NCI-H1694 treated with DMSO at 0.1 percent for 48 hours (cell line): ENCODE data around the gene EIF3K.

Source experiments
- DNase-seq: peaks from one replicate; lab custom pipeline; 2025; lab: John Stamatoyannopoulos, UW

The EIF3K gene

DNA sequence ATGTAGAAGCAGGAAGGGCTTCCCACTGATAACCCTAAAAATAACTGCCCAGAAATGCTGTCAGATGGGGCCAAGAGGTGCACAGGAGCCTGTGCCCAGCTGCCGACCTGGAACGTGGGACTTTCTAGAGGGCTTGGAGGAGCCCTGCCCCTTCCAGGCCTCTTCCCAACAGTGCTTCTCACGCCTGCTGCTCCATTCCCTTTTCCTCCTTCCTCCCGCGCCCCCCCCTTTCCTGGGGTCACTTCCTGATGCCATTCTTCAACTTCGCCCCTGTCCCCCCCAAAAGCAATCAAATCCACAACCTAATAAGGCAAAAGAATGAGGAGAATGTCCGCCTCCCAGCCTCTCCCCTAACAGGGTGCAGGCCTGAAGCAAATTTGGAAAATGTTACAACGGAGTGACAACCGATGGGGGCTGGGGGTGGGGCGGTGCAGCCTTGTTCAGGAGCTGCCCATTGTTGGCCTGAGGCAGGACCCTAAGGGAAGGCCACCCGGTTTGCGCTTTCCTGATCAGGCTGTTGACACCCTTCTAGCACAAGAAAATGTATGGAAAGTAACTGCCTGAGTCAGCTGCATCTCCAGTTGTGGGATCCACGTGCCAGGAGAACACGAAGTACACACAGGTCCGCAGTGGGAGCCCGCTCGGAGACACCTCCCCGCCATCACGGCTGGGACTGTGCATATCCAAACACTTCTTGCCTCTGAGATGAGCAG is 47.1 kb downstream of the EIF3K start:
- no peak for DNase-seq

DNA sequence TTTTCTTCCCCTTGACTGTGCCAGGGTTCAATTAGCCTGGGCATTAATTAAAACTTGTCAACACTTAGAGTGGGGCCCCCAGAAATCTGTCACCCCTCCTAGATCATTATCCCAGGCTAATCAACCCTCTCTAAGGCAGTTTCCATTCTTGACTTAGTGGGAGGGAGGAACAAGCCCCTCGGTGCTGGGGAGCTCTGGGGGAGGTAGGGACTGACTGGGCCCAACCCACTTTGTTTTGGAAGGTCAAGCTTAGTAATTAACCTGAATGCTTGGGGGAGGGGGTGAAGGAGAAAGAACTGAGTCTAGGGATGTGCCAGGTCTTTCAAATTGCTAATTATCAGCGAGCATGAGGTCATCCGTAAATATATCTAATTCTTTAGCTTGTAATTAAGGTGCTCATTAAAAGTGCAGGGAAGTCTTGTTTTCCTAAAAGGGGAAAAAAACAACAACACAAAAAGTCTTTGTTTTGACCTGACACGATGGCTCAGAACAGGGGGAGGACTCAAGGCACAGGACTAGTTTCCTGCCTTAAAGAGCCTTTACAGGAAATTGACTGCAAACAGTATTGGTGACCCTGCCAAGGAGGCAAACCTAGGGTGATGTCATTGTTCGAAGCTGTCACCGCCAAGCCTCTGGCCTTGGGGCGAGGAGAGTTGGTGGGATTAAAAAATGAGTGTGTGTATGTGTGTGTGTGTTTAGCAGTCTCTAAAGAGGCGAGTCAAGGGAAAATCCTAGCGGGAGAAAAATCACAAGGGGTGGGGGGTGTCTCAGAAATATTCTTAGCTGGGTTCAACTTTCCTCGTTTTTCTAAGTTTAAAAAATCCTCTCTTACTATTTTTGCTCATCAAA is 47.9 kb downstream of the EIF3K start:
- no peak for DNase-seq

DNA sequence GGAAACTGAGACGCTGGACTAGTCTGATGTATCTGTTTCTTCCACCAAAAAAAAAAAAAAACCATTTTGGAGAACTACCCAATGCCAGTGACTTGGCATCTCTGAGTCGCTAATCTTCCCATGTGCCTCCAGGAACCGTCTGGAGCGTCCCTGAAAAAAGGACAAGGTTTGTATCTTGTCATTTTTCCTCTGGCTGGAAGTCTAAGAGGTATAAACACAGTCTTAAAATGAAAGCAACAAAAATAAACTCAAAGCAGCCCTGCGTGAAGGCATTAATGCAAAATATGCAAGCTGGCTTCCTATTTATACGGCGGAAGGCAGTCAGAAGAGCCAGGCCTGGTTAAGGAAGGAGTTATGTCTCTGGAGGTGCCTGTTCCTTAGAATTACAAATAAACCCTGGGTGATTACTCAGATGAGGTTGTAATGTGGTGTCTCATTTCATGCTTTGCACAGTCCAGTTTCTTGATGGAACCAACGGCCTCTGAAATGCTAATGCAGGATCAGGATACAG is 48.7 kb downstream of the EIF3K start:
- DNase-seq: no peak

DNA sequence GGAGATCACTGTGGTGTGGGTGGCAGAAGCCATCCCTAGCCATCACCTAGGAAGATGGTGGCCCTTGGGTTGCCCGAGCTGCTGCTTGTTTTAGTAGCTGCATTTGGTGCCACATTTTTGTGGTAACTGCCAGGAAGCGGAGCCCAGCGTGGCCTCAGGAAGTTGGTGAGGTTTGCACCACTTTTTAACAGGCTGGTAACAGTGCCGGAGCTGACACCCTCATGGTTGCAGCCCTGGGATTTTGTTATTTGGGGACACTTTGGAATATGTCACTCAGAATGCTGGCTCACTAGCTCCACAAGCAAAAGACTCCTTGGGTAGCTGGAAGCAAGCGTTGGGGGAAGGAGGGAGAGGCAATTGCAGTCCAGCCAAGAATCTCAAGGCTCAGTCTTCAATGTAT is 50.6 kb downstream of the EIF3K start:
- no peak for DNase-seq

DNA sequence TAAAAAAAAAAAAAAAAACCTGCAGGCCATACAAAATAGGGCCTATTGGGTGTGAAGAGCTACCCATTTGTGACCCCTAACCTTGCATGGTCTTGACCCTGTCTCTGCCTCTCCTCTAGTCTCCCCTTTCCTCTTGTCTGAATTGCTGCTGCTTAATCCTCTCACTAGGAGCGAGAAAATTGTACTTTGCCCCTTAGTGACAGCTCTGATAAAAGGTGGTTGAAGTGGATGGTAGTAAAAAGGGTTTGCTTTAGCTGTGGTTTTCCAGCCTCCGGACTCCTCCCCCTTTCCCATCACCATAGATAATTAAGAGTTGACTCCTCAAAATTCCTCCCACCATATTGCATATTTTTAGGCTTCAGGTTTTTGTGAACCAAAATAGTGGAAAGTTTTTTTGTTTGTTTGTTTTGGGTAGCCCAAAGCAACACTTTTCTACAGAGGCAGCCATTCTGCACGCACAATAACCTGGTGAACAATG is 52.0 kb downstream of the EIF3K start:
- DNase-seq: no peak

DNA sequence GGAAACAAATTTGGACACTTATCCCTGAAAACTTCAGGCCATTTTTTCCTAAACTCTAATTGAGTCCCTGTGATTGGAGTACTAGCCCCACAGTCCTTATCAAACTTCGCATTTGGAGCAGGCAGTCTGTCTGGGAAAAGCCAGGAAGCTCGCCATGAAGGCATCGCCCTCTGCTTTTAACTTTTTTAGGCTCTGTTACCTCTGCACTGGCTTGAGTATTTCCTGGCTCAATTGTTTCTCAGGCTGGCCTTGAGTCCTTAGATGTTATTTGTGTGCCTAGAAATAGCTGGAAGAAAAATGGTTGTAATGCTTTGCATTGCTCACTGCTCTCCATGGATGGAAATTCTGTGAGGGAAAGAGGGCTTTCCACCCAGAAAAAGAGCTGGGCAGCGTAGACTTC is 52.7 kb downstream of the EIF3K start:
- no peak for DNase-seq

DNA sequence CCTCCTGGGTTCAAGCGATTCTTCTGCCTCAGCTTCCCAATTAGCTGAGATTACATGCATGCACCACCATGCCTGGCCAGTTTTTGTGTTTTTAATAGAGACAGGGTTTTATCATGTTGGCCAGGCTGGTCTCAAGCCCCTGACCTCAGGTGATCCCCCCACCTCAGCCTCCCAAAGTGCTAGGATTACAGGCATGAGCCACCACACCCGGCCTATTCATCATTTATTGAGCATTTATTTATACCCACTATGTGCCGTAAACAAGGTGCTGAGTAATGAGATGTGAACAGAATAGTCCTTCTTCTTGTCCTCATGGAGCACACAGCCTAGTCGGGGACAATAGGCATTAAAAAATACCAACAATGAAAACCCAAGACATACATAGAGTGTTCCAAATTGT is 54.0 kb downstream of the EIF3K start:
- DNase-seq: no peak

DNA sequence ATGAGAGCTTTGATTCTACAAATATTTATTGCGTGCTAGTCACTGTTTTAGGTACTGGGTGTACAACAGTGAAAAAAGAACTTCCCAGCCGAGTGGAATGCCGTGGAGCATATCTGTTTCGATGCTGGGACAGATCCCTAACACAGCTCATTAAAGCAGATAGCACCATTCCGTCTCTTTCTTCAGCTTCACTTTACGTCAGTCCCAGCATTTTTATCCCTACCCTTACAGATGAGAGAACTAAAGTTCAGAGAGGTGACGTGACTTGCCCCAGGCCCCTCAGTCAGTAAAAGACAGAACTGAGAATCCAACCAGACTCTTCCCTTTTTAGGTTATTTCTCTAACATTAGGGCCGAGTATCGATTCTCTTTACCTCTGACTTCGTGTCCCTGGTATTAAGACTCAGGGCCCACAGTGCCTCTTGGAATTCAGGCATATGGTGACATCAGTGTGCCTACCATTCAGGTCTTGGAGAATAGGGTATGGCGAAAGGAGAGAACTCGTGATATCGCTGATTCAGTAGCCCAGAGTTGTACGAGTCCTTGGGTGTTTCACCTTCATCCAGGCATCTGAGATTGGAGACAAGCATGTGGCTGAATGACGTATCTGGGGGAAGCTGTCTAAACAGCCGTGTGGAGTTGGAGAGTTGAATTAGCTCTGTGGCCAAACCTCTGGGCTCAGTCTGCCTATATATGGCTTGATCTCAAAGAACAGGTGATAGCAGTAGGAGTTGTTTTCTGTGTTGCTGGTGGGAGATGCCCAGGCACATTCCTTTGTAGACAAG is 55.6 kb downstream of the EIF3K start:
- no peak for DNase-seq

DNA sequence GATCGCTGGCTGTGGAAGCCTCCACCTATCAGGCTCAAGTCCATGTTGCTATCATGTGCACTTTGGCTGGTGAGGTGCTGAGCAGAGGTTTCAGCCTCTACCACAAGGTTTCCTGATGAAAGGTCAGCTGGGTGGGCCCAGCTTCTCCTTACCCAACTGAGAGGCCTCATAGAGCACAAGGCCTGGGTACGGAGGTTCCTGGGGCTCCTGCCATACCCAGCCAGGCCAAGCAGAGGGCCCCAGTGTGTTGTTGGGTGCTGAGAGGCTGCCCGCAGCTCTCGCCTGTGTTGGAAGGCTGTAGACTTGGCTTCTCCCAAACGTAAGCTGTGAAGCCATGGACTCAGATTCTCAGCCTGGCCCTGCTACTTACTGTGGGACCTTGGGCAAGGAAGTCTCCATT is 56.6 kb downstream of the EIF3K start:
- no peak for DNase-seq

DNA sequence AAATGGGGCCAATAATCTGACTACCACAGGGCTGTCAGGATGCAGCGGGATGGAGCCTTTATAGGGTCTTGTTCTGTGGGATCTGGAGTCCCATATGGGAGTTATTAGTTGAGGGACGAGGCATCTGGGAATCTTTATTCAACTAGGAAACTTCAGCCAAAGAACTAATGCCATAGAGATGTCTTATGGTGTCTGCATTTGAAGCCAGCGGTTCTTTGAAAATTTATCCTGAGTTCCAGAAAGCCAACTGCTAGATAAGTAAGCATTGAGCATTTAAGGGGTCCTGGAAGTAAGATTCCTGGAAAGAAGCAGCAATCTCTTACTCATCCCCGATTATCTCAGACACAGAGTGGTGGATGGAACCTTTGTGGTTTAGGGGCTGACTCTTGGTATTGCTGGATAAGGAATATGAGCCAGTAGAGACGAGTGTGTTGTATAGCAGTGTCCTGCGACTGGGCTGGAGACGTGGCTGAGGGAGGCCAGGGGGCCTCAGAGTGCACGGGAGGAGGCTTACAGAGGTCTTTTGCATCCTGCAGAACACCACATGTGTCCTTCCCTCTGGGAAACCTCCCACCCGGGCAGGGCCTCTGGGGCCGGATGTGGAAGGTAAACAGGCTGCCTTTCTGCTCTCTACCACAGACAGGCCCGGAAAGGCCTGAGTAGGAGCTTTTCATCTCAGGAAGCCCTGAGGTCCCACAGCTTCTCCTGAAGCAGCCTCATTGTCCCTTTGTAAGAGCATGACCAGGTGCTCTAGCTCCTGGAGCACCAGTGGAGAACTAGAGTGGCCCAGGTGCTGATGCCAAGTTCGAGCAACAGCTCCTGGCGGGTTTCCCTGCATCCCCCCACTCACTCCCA is 57.3 kb downstream of the EIF3K start:
- no peak for DNase-seq

DNA sequence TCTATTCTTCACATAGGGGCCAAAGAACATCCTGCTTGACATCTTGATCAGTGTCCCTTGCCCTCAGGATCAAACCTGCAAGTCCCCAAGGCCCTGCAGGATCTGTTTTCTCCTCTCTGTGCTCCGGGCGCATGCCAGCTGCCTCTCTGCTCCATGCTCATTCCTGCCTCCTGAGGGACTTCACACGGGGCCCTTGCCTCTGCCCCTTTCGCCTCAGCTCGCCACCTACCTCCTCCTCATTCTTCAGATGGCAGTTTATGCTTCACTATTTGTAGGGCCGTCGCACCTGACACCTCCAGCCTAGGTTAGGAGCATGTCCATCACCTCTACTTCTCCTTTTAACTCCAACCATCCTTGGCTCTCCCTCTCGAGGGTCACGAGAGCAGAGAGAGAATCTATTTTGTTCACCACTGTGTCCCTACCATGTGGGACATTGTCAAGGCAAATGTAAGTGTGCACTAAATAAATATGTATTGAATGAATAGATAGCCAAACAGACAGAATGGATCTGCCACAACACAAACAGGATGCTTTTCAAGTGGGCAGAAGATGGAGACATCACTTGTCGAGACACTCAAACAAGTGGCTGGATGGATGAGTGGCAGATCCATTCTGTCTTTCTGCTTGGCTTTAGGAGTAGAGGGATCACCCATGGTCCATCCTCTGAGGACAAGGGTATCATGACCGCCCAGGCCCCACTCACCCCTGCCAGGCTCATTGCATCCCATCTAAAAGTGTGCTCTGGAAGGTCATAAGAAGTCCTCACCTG is 58.1 kb downstream of the EIF3K start:
- no peak for DNase-seq

DNA sequence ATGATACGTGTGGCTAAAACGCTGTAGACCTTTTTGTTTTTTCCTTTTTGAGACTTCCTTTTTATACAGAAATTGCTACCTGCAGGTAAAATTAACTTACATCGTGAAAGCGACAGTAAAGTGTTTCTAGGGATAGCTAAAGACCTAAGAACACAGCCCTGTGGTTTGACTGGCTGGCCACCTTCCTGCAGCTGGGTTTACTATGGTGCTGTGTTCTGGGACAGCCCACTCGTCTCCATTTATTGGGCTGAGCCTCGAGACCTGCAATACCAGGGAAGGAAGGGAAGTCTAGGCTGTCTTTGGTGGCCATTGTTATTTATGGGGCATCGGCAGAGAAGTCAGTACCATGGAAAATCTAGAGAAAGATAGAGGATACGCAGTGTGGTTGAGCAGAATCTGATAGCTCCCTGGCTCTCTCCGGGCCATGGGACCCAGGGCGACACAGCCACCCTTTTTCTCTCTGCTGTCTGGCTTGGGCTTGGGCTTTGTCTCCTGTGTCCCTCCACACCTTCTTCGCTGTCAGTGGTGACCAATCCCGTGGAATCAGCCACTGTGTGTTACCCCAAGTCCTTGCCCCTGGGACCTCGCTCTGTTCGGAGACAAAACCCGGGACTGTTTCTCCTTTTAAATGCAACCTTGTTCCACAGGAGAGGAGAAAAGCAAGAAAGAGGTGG is 59.4 kb downstream of the EIF3K start:
- DNase-seq: no peak

DNA sequence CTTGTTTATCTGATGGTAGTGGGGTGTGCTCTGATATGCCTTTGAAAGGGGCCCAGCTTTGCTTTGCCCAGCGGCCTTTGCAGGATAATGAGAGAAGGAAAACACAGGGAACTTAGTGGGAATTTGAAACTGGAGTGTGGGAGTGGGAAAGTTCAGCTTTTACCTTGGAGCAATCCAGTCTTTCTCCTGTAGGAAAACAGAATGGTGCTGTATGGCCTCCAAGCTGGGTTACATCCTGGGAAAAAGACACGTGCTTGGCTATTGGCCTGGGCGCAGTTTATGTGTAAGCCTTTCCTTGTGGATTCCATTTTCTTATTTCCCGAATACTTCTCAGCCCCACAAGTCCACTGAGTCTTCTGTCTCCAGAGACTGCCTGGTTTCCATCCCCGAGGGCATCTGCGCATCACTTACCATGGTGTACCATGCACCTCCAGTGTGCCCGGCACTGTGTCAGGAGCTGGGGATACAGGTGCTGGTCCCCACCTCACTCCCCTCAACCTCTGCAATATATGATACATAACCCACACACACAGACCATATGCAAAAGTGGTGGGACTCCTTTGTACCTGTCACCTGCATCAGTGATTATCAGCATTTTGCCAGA is 60.0 kb downstream of the EIF3K start:
- DNase-seq: no peak

DNA sequence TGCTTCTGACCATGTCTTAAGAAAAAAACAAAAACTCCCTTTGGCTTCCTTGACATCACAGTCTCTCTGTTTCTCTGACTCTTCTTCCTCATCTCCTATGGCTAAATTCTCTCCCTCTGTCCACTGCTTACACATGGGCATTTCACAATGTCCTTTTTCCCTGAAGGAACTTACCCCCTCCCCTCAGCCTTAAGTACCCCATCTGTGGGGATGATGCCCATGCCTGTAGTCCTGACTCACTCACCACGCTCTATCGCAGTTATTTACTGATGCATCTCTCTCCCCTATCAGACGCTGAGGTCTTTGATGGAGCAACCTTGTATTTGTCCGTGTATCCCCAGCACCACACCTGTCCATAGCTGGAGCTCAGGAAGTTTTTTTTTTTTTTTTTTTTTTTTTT is 60.9 kb downstream of the EIF3K start:
- DNase-seq: no peak

DNA sequence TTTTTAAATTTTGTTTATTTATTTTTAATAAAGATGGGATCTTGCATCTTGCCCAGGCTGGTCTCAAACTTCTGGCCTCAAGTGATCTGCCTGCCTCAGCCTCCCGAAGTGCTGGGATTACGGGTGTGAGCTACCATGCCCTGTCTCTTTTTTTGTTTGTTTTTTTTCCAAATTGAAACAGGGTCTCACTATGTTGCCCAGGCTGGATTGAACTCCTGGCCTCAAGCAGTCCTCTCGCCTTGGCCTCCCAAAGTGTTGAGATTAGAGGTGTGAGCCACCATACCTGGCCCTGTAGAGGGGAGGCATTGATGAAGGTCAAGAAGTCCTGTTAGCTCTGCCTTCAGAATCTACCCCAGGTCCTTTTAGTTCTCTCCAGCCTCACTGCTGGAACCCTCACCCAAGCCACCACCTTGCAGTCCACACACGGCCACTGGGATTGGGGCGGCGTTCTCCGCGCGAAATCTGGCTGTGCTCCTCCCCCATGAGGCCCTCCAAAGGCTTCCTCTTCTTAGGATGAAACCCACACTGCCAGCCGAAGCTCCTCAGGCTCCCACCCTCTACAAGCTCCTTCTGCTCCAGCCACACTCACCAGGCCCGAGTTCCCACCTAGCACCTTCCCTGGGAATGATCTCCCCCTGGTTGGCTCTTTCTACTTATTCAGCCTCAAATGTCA is 63.3 kb downstream of the EIF3K start:
- DNase-seq: no peak

DNA sequence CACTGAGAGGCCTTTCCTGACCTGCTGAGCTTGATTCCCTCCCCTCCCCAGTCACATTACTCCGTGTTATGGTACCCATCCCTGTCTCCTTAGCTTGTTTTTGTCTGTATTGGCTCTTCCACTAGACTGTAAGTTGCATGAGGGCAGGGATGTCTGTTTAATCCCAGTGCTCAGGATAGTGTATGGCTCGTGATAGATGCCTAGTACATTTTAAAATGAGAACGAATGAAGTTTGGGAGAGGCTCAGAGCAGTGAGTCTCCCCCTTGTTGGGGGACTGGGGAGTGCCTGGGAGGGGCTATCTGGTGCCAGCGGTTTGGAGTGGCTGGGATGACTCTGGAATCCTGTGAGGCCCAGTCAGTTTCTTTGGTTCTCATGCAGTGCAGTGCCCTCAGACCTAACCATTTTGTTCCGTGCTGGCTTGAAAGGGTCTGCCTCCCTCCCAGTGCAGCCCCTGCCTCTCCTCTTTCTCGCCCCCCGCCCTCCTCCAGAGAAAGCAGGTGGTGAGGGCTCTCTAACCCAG is 63.9 kb downstream of the EIF3K start:
- no peak for DNase-seq

DNA sequence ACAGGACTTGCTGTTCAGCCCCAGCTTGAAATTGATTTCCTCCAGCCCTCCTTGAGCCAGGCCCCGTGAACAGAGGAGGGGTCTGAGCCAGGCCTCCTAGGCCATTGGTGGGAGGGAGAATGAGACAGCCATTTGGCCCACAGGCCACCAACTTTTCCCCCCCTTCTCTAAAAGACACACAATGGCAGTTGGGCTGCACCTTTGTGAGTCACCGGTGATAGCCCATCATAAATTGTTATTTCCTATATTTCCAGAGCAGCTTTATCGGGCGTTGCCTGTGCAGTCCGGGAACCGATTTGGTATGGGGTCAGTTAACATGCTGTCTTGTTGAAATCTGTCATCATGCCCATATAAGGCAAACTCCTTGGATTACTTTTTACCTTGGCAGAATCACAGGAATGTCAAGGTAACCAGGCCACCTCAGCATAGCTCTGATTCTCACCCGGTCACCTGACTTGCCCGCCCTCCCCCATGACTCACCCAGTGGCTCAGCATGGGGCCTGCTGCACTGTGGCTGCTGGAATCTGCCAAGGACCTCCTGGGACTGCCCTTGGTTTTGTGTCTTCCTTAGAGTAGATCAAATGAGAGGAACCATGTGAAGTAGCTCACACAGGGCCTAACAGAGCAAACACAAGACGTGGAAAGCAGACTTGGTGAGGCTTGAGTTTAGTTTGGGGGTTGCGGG is 64.5 kb downstream of the EIF3K start:
- no peak for DNase-seq
